Psoas muscle (tissue), 8 donors: ENCODE measurements around the gene ZNF587B. TPM values are rescaled to one million over a fixed set of nuclear protein-coding genes. Genes with fewer than 3 reads are reported as not detected.

ENCODE experiments used
- ATAC-seq, 4 donors: fragments of 200-7000 bp; cut with Tn5 transposase; one replicate each; pipeline ENCODE4 v1.9.1; 2020; ENCODE audit warnings: moderate library complexity in 3 of 4, mild to moderate bottlenecking in 2 of 4
- DNase-seq, 2 donors: peaks; one replicate each; pipeline ENCODE4 v3.0.0-alpha.2; 2020
- H3K27ac ChIP-seq: fragments of 200-600 bp; one replicate; pipeline ENCODE4 v1.8.0; 2022
- H3K27me3 ChIP-seq, 3 donors: fragments of 200-600 bp in 1 of 3; one replicate each; pipeline versions ENCODE4 v1.6.1 to v1.8.0; 2013 to 2022; ENCODE audit warnings: low read length in 2 of 3, mild to moderate bottlenecking in 2 of 3, moderate library complexity in 1 of 3; ENCODE audit not compliant: insufficient read depth in 3 of 3
- H3K36me3 ChIP-seq, 2 donors: fragments of 200-600 bp in 1 of 2; one replicate each; pipeline versions ENCODE4 v1.6.1 to v1.8.0; 2013 to 2022; ENCODE audit warnings: low read depth in 1 of 2, mild to moderate bottlenecking in 1 of 2, moderate library complexity in 1 of 2; ENCODE audit not compliant: insufficient read depth in 1 of 2
- H3K4me1 ChIP-seq: fragments of 200-600 bp; one replicate; pipeline ENCODE4 v1.8.0; 2022
- H3K4me3 ChIP-seq: fragments of 200-600 bp; one replicate; pipeline ENCODE4 v1.8.0; 2022; ENCODE audit warnings: mild to moderate bottlenecking
- H3K9me3 ChIP-seq: fragments of 200-600 bp; one replicate; pipeline ENCODE4 v1.8.0; 2022
- WGBS, 3 donors: extraction: QIAGEN DNeasy Blood & Tissue Kit; methylation state at CpG; one replicate each; pipeline versions ENCODE4 v1.1.6 to v1.1.7; 2013; 5-methylcytosine and 5-hydroxymethylcytosine counted together
- intact Hi-C, 2 donors: fragments of 100-400 bp; cut with DNase I; formaldehyde crosslinking; loops; one replicate each; pipeline versions ENCODE4 v1.11.0 to v1.14.2; 2022
- polyA plus RNA-seq, 3 donors: library from polyadenylated mRNA; stranded (reverse); fragments of 200-250 nt; gene quantifications; one replicate each; pipeline ENCODE4 v1.2.3, GENCODE V29; 2013
- total RNA-seq, 4 donors: library from RNA; stranded (reverse); fragmentation: NEBNext Ultra II Directional in 2 of 4; extraction: Animal tissue kit (Norgen Biotek cat#: 25700) in 2 of 4; gene quantifications; one replicate each; pipeline versions ENCODE4 v1.2.1 to v1.2.4, GENCODE V29; 2021 to 2023
- TF ChIP-seq, protein P1 (sequence below): fragments of 200-600 bp; IDR thresholded peaks from one replicate; pipeline ENCODE4 v1.8.0; 2022; ENCODE audit warnings: antibody characterized with exemption
- donor health status: healthy with polysubstance abuse.
- donor health status: DM: no; HTN: no; CAD: no; lungs with moderate emphysema.
- donor health status: Bipolar disorder and iron deficiency.
- donor health status: healthy.
- donor health status: DM: yes; HTN: yes; CAD: no.
- donor health status: DM: no; HTN: no; CAD: no.
- donor health status: DM: no; HTN: no; CAD: no.
- donor health status: DM: yes; HTN: yes; CAD: no.

Gene ZNF587B
- total and polyA plus RNA-seq, 7 donors, result 1.4 to 7.9 (median 5.8) TPM

DNA sequence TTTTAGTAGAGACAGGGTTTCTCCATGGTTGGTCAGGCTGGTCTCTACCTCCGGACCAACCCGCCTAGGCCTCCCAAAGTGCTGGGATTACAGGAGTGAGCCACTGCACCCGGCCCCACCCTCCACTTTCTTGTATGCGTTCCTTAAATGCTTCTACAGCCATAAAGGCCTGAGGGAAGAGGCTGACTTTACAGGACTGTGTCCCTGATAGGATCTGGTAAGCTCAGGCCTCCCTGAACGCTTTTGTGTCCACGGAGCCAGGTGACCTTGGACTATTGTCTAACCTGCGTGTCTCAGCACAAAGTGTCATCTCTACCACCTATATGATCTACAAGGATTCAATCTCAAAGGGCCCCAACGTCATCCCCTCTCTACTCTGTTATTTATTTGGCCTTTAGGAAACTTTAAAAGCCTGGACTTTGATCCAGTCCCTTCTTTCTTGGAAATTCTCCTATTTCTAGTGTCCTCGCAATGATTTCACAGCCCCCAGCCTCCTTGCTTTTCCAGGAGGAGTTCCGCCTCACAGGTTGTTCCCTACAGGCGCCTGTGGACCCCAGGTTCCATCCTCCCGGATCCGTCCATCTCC lies 16.1 kb upstream of the ZNF587B start:
- TF ChIP-seq, protein P1, sequence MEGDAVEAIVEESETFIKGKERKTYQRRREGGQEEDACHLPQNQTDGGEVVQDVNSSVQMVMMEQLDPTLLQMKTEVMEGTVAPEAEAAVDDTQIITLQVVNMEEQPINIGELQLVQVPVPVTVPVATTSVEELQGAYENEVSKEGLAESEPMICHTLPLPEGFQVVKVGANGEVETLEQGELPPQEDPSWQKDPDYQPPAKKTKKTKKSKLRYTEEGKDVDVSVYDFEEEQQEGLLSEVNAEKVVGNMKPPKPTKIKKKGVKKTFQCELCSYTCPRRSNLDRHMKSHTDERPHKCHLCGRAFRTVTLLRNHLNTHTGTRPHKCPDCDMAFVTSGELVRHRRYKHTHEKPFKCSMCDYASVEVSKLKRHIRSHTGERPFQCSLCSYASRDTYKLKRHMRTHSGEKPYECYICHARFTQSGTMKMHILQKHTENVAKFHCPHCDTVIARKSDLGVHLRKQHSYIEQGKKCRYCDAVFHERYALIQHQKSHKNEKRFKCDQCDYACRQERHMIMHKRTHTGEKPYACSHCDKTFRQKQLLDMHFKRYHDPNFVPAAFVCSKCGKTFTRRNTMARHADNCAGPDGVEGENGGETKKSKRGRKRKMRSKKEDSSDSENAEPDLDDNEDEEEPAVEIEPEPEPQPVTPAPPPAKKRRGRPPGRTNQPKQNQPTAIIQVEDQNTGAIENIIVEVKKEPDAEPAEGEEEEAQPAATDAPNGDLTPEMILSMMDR, result no peak
- Histone ChIP-seq H3K36me3 (peaks cover 0 to 33% of the 10 kb centered on the region in 2 donors), H3K9me3 (no peaks in the 10 kb centered on the region), H3K4me3 (peak overlapping the region; percentile 92), H3K27me3 (no peaks in the 10 kb centered on the region), H3K27ac (peak overlapping the region; percentile 82), H3K4me1 (peaks cover 19% of the 10 kb centered on the region)
- ATAC-seq, result peak; percentile 17 to 42 (median 20)
- DNase-seq, result no peak
- WGBS, 3 donors, result 15 to 20% (median 18%) methylated on average over 11 to 13 of the region's 13 CpGs
- intact Hi-C loops, result no loop called here

DNA sequence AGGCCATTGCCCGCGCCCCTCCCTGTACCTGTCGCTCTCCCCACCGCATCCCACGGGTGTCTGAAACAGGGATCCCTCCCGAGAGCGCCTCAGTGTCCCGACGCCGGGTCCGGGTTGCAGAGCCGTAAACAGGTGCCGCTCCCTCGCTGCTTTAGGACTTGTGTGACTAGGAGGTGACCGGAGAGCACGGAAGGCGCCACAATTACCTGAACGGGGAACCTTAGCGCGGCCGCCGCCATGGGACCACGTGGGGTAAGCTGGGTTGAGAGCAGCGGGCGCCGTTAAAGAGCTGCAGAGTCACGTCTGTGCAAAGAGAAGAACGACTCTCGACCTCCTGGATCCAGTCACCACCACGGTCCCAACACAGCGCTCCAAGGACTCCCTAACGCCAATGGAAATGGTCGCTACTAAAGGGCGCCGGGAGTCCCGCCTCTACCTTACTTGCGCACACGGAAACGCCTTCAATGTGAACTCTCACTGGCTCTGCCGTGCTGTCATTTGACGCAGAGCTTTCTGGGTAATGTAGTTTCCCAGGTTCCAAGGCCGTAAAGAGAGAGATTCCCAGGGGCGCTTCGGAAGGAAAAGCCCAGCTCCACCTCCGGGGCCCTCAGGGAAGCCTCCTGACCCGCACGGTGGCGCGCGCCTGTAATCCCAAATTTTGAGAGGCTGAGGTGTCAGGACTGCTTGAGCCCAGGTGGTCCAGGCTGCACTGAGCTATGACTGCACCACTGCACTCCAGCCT lies 15.4 kb upstream of the ZNF587B start, which contains the start of gene ZNF552:
TSS of gene ZNF552 (minus strand) at position 409 of the 742 bp plus-strand sequence. CDS start at position 239, 170 bp downstream.
- H3K4me1 ChIP-seq, result peaks cover 19% of the 10 kb centered on the region
- DNase-seq, result peak; percentile 80 to 90
- no peaks in the 10 kb centered on the region for H3K9me3 ChIP-seq
- TF ChIP-seq, protein P1, result no peak
- WGBS, 3 donors, result 0% methylated on average over 50 of the region's 50 CpGs
- peak; percentile 88 to 91 (median 89) for ATAC-seq
- no peaks in the 10 kb centered on the region for H3K27me3 ChIP-seq
- H3K4me3 ChIP-seq, result peak within 1 kb of the TSS; percentile 92
- intact Hi-C loops, result no loop called here
- H3K36me3 ChIP-seq, result peaks cover 0 to 27% of the 10 kb centered on the region in 2 donors
- peak within 1 kb of the TSS; percentile 82 for H3K27ac ChIP-seq

DNA sequence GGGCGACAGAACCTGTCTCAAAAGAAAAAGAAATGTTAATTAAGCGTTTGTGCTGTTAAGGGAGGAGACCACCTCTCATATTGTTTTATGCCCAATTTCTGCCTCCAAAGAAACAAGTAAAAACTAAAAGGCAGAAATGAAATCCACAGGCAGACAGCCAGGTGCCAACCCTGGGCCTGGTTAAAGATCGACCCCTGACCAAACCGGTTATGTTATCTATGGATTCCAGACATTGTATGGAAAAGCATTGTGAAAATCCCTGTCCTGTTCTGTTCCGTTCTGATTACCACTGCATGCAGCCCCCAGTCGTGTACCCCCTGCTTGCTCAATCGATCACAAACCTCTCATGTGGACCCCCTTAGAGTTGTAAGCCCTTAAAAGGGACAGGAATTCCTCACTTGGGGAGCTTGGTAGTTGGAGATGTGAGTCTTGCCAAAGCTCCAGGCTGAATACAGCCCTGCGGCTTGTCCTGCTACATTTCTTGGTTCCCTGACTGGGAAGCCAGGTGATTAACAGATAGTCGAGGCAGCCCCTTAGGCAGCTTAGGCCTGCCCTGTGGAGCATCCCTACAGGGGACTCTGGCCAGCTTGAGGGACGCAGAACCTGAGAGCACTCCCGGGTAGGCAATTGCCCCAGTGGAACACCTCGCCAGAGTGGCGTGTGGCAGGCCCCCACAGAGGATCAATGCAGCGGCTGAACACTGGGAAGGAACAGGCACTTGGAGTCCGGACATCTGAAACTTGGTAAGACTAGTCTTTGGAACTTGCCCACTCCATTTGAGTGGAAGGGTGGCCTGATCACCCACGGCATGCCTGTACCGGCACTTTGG lies 14.6 kb upstream of the ZNF587B start:
- Histone ChIP-seq H3K4me1 (peaks cover 21% of the 10 kb centered on the region), H3K27ac (peak overlapping the region; percentile 82), H3K4me3 (peak overlapping the region; percentile 92), H3K27me3 (no peaks in the 10 kb centered on the region), H3K36me3 (peaks cover 0 to 19% of the 10 kb centered on the region in 2 donors), H3K9me3 (no peaks in the 10 kb centered on the region)
- DNase-seq (no peak), ATAC-seq (no peak)
- intact Hi-C loops, result no loop called here
- TF ChIP-seq, protein P1, result no peak
- 89 to 91% (median 90%) methylated on average over 17 of the region's 17 CpGs for WGBS, 3 donors

DNA sequence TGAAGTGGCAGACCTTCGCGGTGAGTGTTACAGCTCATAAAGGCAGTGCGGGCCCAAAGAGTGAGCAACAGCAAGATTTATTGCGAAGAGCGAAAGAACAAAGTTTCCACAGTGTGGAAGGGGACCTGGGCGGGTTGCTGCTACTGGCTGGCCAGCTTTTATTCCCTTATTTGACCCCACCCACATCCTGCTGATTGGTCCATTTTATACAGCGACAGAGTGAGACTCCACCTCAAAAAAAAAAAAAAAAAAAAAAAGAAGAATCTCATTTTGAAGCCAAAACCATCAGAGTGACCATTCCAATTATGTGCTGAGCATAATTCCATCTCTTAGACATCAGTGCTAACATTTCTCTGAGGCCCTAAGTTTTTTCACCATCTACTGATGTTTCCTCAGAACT lies 13.4 kb upstream of the ZNF587B start:
- Histone ChIP-seq H3K36me3 (peaks cover 0 to 10% of the 10 kb centered on the region in 2 donors), H3K27me3 (no peaks in the 10 kb centered on the region), H3K27ac (no peak overlapping the region), H3K9me3 (no peaks in the 10 kb centered on the region), H3K4me3 (no peak overlapping the region), H3K4me1 (peaks cover 26% of the 10 kb centered on the region)
- intact Hi-C loops, result no loop called here
- WGBS, 3 donors, result 76 to 80% (median 78%) methylated on average over 7 of the region's 7 CpGs
- DNase-seq, result no peak
- TF ChIP-seq, protein P1, result no peak
- ATAC-seq, result no peak
